MM.1S (cell line): ENCODE measurements around the gene PSME3.
"Not testable (repeated sequence)": the region's sequence is repeated elsewhere in the genome, so short reads cannot be mapped to it uniquely, and the experiment has no call there.

Source experiments
- DNase-seq: peaks from one replicate; pipeline ENCODE4 v3.0.0-alpha.2; 2015
- H2AFZ ChIP-seq: fragments of 300-600 bp; sonication (generic); 2 replicates; pipeline ENCODE4 v1.6.0; 2016; ENCODE audit warnings: antibody characterized with exemption, low read length
- H3F3A ChIP-seq: fragments of 300-600 bp; sonication (generic); 2 replicates; pipeline ENCODE4 v1.6.1; 2016; ENCODE audit warnings: mild to moderate bottlenecking, antibody characterized with exemption, low read length, moderate library complexity, mixed read lengths; ENCODE audit not compliant: insufficient read depth
- H3K27ac ChIP-seq: fragments of 300-600 bp; sonication (generic); 2 replicates; pipeline ENCODE4 v1.5.1; 2016; ENCODE audit warnings: mild to moderate bottlenecking, low read length
- H3K27me3 ChIP-seq: fragments of 300-600 bp; sonication (generic); replicated peaks from 2 replicates; pipeline ENCODE4 v1.6.0; 2016; ENCODE audit warnings: low read length; ENCODE audit not compliant: insufficient read depth
- H3K36me3 ChIP-seq: fragments of 300-600 bp; sonication (generic); replicated peaks from 2 replicates; pipeline ENCODE4 v1.6.1; 2016; ENCODE audit warnings: mild to moderate bottlenecking, low read length, mixed read lengths; ENCODE audit not compliant: insufficient read depth
- H3K4me1 ChIP-seq: fragments of 300-600 bp; sonication (generic); 2 replicates; pipeline ENCODE4 v1.6.1; 2016; ENCODE audit warnings: low read length, mixed read lengths
- H3K4me2 ChIP-seq: fragments of 300-600 bp; sonication (generic); 2 replicates; pipeline ENCODE4 v1.6.0; 2016; ENCODE audit warnings: low read depth, low read length
- H3K4me3 ChIP-seq: fragments of 300-600 bp; sonication (generic); 2 replicates; pipeline ENCODE4 v1.5.1; 2016; ENCODE audit warnings: low read length, mixed read lengths
- H3K79me2 ChIP-seq: fragments of 300-600 bp; sonication (generic); 2 replicates; pipeline ENCODE4 v1.6.1; 2016; ENCODE audit warnings: mixed run types, low read length, mixed read lengths
- H3K9ac ChIP-seq: fragments of 300-600 bp; sonication (generic); 2 replicates; pipeline ENCODE4 v1.6.1; 2016; ENCODE audit warnings: low read length, mixed read lengths
- H3K9me2 ChIP-seq: fragments of 300-600 bp; sonication (generic); replicated peaks from 2 replicates; pipeline ENCODE4 v1.6.1; 2016; ENCODE audit warnings: mild to moderate bottlenecking, low read length, mixed read lengths; ENCODE audit not compliant: insufficient read depth
- H3K9me3 ChIP-seq: fragments of 300-600 bp; sonication (generic); replicated peaks from 2 replicates; pipeline ENCODE4 v1.6.1; 2016; ENCODE audit warnings: mild to moderate bottlenecking, low read length, mixed read lengths; ENCODE audit not compliant: insufficient read depth
- H4K20me1 ChIP-seq: fragments of 300-600 bp; sonication (generic); 2 replicates; pipeline ENCODE4 v1.6.1; 2016; ENCODE audit warnings: mild to moderate bottlenecking, low read length, moderate library complexity, mixed read lengths; ENCODE audit not compliant: insufficient read depth
- CTCF ChIP-seq: fragments of 300-600 bp; sonication (generic); IDR thresholded peaks from 2 replicates; pipeline ENCODE4 v1.5.1; 2016; ENCODE audit warnings: antibody characterized with exemption, low read length, mixed read lengths
- EZH2 ChIP-seq: fragments of 300-600 bp; sonication (generic); optimal IDR thresholded peaks from 2 replicates; pipeline ENCODE3; 2017; ENCODE audit warnings: low read depth, mild to moderate bottlenecking, antibody characterized with exemption, low read length, mixed read lengths
- EZH2phosphoT487 ChIP-seq: fragments of 300-600 bp; sonication (generic); IDR thresholded peaks from 2 replicates; pipeline ENCODE4 v1.6.1; 2018; ENCODE audit warnings: antibody characterized with exemption, low read length

The PSME3 gene

GRCh38 chr17:42866631-42867575 lies 33.7 kb downstream of the PSME3 start:
- Histone ChIP-seq H3K36me3 (no peaks in the 10 kb centered on the region), H3K4me2 (no peak overlapping the region), H4K20me1 (no peaks in the 10 kb centered on the region), H3K9me2 (no peaks in the 10 kb centered on the region), H2AFZ (no peak overlapping the region), H3F3A (no peaks in the 10 kb centered on the region), H3K4me1 (no peaks in the 10 kb centered on the region), H3K27ac (no peak overlapping the region), H3K4me3 (no peak overlapping the region), H3K79me2 (no peaks in the 10 kb centered on the region), H3K27me3 (no peaks in the 10 kb centered on the region), H3K9me3 (no peaks in the 10 kb centered on the region), H3K9ac (no peak overlapping the region)
- TF ChIP-seq EZH2phosphoT487 = no peak
- TF ChIP-seq CTCF = no peak
- TF ChIP-seq EZH2 = no peak
- no peak for DNase-seq

- H3K79me2 ChIP-seq, H3K9me3 ChIP-seq, H3K4me3 ChIP-seq: not testable (repeated sequence)
Observed at GRCh38 chr17:42867694-42868261, 34.6 kb downstream of the PSME3 start.

GRCh38 chr17:42868338-42868737 lies 35.1 kb downstream of the PSME3 start:
- Histone ChIP-seq H4K20me1 (no peaks in the 10 kb centered on the region), H2AFZ (no peak overlapping the region), H3K9ac (no peak overlapping the region), H3K27me3 (no peaks in the 10 kb centered on the region), H3F3A (no peaks in the 10 kb centered on the region), H3K9me3 (no peaks in the 10 kb centered on the region), H3K4me2 (no peak overlapping the region), H3K79me2 (no peaks in the 10 kb centered on the region), H3K4me1 (no peaks in the 10 kb centered on the region), H3K36me3 (no peaks in the 10 kb centered on the region), H3K4me3 (no peak overlapping the region), H3K27ac (no peak overlapping the region), H3K9me2 (no peaks in the 10 kb centered on the region)
- TF ChIP-seq CTCF = no peak
- TF ChIP-seq EZH2phosphoT487 = no peak
- TF ChIP-seq EZH2 = no peak
- no peak for DNase-seq

More at GRCh38 chr17:42867694-42868261, 34.6 kb downstream of the PSME3 start:
- H4K20me1 ChIP-seq, DNase-seq, H3K9me2 ChIP-seq, H3K4me2 ChIP-seq, H3K4me1 ChIP-seq, H3F3A ChIP-seq, H3K27ac ChIP-seq, H3K9ac ChIP-seq, H2AFZ ChIP-seq, H3K27me3 ChIP-seq, H3K36me3 ChIP-seq: not testable (repeated sequence)

GRCh38 chr17:42871647-42872046 lies 38.5 kb downstream of the PSME3 start:
- no peak overlapping the region for H3K4me2 ChIP-seq

More at GRCh38 chr17:42871647-42872046, 38.5 kb downstream of the PSME3 start:
- Histone ChIP-seq H4K20me1 (no peaks in the 10 kb centered on the region), H3K36me3 (no peaks in the 10 kb centered on the region), H3K27ac (no peak overlapping the region), H3K4me1 (no peaks in the 10 kb centered on the region), H3K9ac (no peak overlapping the region), H3K4me3 (no peak overlapping the region), H3K79me2 (no peaks in the 10 kb centered on the region), H3K27me3 (no peaks in the 10 kb centered on the region), H3K9me2 (no peaks in the 10 kb centered on the region), H3F3A (no peaks in the 10 kb centered on the region), H3K9me3 (no peaks in the 10 kb centered on the region), H2AFZ (no peak overlapping the region)
- TF ChIP-seq EZH2phosphoT487 (no peak), EZH2 (no peak), CTCF (no peak)
- DNase-seq = no peak
